Fibroblast of peridontal ligament (primary cell): ENCODE measurements around the gene USP6NL.

Experiments
- DNase-seq: peaks from one replicate; pipeline ENCODE4 v3.0.0-alpha.2; 2010; ENCODE audit errors: extremely low read depth

Gene USP6NL

GRCh38 chr10:11616021-11616420, 4.6 kb upstream of the USP6NL start:
- no peak for DNase-seq

GRCh38 chr10:11615396-11615795, 3.9 kb upstream of the USP6NL start:
- DNase-seq: no peak

DNA sequence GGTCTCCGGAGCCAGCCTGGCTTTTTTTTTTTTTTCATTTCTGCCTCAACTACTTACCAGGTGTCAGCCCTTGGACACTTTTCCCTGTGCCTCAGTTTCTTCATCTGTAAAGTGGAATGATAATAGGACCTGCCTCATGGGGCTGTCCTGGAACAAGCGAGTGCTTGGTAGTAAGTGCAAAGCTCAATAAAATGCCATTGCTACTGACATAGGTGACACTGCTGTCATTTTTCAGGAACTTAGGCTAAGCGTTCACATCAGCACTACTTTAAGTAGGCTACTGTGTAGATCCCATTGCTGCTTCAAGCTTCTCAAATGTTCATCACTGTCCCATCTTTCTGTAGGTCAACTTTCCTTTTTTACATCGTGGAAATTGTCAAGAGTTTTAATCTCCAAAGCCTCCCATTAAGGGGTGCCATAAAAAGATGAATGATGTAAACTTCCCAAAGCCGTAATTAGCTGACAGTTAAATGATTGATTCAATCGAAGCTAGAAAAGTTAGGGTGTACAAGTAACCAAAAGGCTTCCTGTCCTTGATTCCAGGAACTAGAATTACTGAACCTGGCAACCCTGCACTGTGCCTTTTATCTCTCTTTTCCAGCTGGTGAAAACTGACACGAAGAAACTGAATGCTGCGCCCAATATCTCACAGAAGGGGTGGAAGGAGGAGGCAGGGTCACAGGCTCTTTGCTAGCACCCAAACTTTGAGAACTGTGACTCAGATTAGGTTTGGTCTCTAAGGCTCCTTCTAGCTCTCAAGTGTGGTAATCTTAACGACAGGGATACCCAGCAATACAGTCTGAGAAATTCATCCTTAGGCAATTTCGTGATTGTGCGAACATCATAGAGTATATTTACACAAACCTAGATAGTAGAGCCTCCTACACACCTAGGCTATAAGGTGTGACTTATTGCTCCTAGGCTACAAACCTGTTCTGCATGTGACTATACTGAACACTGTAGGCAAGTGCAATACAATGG, 861 bp upstream of the USP6NL start:
- DNase-seq: peak; percentile 17

DNA sequence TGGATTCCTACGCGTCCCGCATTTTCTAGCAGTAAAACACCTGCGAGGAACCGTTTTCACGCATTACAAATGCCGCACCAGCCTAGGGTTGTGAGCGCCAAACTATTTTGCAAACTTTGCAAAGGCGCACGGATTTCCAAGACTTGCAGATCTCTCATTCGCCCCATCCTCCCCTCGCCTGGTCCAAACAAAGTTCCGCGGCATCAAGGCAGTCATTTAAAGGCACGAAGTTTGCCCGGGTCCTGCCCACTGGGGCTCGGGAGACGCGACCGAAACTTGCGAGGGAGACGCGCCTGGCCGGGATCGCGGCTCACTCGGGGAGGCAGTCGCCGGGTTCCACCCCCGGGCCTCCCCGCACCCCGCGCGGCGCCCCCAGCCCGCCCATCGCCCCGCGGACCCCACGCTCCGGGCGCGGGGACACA, 613 bp downstream of the USP6NL start:
- peak; percentile 53 for DNase-seq

GRCh38 chr10:11610166-11610825, 1.2 kb downstream of the USP6NL start:
- DNase-seq: peak; percentile 24

GRCh38 chr10:11609492-11610093, 1.9 kb downstream of the USP6NL start:
- DNase-seq: no peak

DNA sequence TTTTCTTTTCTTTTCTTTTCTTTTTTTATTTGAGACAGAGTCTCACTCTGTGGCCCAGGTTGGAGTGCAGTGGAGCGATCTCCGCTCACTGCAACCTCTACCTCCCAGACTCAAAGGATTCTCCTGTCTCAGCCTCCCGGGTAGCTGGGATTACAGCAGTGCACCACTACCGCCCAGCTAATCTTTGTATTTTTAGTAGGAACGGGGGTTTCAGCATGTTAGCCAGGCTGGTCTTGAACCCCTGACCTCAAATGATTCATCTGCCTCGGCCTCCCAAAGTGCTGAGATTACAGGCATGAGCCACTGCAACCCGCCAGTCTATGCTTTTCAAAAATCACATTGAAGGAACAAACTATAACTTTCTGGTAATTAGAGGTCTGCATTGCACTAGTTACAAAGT, 2.4 kb downstream of the USP6NL start:
- DNase-seq: no peak

- DNase-seq: no peak
These were observed 3.1 kb downstream of the USP6NL start for GRCh38 chr10:11608159-11609013.

- no peak for DNase-seq
These were observed 5.5 kb downstream of the USP6NL start for GRCh38 chr10:11605807-11606408.

DNA sequence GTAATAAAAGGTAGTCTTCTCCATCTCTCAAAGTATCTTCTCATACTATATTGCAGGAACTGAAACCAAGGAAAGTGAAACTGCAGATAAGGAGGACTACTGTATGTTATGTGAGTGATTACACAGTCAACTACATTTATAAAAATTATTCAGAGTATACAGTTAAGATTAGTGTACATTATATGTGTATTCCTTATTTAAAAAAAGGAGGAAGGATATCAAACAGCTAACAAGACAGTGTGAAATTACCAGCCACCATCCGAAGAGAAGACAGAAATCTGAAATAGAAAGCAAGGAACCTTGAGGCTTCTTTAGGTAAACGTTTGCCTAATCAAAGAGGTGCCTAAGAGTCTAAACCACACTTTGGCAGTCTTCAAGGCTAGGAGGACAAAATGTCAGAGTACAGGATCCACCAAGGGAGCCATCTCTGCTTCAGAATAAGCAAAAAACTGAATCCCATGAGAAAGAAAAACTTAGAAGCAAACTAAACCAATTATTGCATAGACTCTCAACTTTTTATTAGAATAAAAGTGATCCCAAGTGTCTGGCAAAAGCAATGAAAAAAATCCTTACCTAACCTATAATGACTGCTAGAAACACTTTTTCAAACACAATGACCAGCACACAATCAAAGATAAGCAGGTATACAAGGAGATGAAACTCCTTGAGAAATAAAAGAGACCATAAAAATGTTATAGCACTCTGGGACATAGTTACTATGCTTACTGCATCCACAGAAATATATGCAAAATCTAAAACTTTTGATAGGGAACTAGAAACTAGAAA, 6.4 kb downstream of the USP6NL start:
- DNase-seq: no peak

DNA sequence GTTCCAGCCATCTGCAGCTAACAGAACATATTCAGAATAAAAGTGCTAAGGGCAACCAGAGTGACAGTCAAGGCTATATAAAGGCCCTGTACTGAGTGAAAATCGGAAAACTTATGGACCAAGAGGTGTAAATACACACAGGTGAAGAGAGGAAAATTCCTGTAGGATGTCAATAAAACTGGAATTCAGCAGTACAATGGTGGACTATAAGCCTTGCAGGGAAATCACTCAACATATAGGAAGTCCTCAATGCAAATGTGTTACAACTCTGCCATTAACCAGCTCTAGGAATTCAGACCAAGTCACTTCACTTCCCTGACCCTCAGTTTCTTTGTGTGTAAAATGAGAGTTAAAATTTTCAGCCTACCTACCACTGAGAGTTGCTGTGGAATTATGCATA, 7.7 kb downstream of the USP6NL start:
- DNase-seq: no peak

DNA sequence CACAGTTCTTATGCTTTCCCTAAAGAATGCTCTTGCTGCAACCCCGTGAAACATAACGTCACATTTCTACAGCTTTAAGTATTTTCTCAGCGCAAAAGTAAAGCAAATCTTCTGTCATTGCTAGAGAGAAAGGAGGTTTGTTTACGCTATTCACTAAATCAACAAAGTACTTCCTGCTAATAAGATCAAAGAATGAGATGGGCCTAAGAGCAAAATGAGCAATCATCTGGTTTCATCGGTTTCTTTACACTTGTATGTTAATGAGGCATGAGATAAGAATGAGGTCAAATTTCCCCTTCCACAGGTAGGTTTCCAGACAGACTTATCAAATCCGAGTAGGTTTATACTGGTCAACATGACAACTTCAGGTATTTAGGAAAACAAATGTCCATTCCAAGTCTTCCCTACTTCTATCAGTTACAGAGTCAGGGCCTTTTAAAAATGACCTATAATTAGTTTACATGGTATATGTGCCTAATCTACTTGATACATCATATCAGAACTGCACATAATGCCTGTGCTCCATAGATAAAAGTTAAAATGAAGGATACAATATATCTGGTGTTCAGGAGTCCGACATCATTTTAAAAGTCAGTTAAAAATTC, 8.4 kb downstream of the USP6NL start:
- DNase-seq: no peak

DNA sequence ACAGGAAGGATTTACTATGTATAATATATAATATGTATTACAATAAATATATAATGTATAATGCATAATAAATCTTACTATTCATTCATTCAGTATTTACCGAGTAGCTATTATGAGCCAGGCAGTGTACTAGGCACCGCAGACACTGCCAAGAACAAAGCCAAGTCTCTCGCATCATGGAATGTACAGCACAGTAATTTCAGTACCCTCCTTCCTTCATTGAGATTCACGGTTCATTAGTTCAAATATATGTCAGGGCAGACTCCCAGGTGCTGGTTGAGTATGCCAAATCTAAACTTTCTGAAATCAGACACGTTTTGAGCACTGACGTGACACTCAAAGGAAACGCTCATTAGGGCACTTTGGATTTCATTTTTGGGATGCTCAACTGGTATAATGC, 9.1 kb downstream of the USP6NL start:
- DNase-seq: no peak

GRCh38 chr10:11601670-11602069, 9.8 kb downstream of the USP6NL start:
- no peak for DNase-seq

- no peak for DNase-seq
These were observed 11.2 kb downstream of the USP6NL start for GRCh38 chr10:11600280-11600679.

- no peak for DNase-seq
These were observed 12.6 kb downstream of the USP6NL start for GRCh38 chr10:11598712-11599397.

DNA sequence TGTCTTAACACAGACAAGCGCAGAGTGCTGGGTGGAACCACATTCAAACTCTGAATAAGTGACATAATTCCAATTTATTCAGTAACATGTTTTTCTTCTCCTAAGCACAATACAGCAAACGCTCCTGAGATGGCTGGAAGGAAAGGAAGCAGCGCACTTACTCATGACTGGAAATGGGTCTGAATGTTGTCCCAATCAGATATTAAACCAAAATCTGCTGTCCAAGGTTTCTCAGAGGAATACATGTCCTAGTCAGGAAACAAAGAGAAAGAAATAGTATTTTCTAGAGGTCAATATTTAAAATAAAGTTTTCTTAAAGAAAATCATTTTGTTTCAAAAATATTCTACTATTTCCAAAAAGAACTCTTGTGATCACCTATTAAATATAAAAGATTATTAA, 14.0 kb downstream of the USP6NL start:
- no peak for DNase-seq

DNA sequence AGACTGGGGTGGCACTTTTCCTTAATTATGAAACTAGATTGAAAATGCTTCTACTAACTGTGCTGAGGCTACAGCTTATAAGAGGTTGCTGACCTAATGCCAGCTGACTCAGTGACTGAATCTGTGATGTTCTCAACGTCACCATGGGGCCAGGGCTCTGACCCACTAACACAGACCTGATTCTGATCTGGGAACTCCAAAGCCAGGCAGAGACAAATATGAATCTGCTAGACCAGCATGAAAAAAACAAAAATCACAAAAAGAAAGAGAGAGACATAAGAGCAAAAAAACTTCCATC, 16.1 kb downstream of the USP6NL start:
- DNase-seq: peak; percentile 65

GRCh38 chr10:11594589-11595394, 16.7 kb downstream of the USP6NL start:
- DNase-seq: no peak
